ENCODE results near the gene PRDM2. TPM values are rescaled to one million over a fixed set of nuclear protein-coding genes. Genes with fewer than 3 reads are reported as not detected.

Gene PRDM2
- polyA plus RNA-seq, 1 donor (not counting 4 experiments of a cell fraction or from before 2014, with no cell fraction given), result 13.8 TPM

- Histone ChIP-seq H3K4me1 (ENCODE audit: control insufficient read depth, extremely low read depth, insufficient read depth, low read length) (peaks cover 17% of the 10 kb centered on the region), H3K79me2 (ENCODE audit: control insufficient read depth, insufficient read depth, low read length) (no peaks in the 10 kb centered on the region), H3K9me3 (ENCODE audit: control insufficient read depth, low read depth, low read length) (no peaks in the 10 kb centered on the region), H3K27me3 (ENCODE audit: control insufficient read depth, extremely low read depth, insufficient read depth, low read length) (no peaks in the 10 kb centered on the region), H2AFZ (ENCODE audit: control insufficient read depth, low read length) (no peak overlapping the region), H3K27ac (ENCODE audit: control insufficient read depth, insufficient read depth, low read length) (no peak overlapping the region), H4K20me1 (ENCODE audit: control insufficient read depth, extremely low read depth, insufficient read depth, low read length) (no peaks in the 10 kb centered on the region), H3K4me2 (ENCODE audit: control insufficient read depth, extremely low read depth, insufficient read depth, low read depth, low read length) (no peak overlapping the region), H3K36me3 (ENCODE audit: control insufficient read depth in 2 of 2, extremely low read depth in 1 of 2, insufficient read depth in 2 of 2, low read length in 2 of 2) (no peaks in the 10 kb centered on the region), H3K4me3 (ENCODE audit: control insufficient read depth in 2 of 3, extremely low read depth in 1 of 3, insufficient read depth in 2 of 3, low read depth in 1 of 3, low read length in 3 of 3) (no peak overlapping the region), H3K9ac (ENCODE audit: control insufficient read depth, extremely low read depth, insufficient read depth, low read length) (no peak overlapping the region), H3K9me1 (ENCODE audit: control insufficient read depth, extremely low read depth, insufficient read depth, low read length) (peaks cover under 1% of the 10 kb centered on the region)
- no peak for FAIRE-seq
- no peak for TF ChIP-seq CTCF (optimal IDR thresholded peaks at IDR 0.05 in 1 of 3, IDR thresholded peaks at IDR 0.05 in 1 of 3, conservative IDR thresholded peaks at IDR 0.05 in 1 of 3; ENCODE audit: extremely low read depth in 1 of 3, insufficient read depth in 2 of 3, low read length in 3 of 3)
- no peak for TF ChIP-seq EZH2 (IDR thresholded peaks at IDR 0.05; ENCODE audit: low read length)
- no peak for DNase-seq (ENCODE audit: low read depth, low spot score)
- dilution Hi-C loops (cut with MboI; ENCODE audit: extremely low pct_ligation_motif_present, low sequenced_read_pairs), result no loop called here
These were observed 105.4 kb downstream of the PRDM2 start for GRCh38 chr1:13805431-13805830.

- no peak overlapping the region for H3K4me3 ChIP-seq (ENCODE audit: control insufficient read depth in 2 of 3, extremely low read depth in 1 of 3, insufficient read depth in 2 of 3, low read depth in 1 of 3, low read length in 3 of 3)
- no peaks in the 10 kb centered on the region for H3K79me2 ChIP-seq (ENCODE audit: control insufficient read depth, insufficient read depth, low read length)
- no peaks in the 10 kb centered on the region for H4K20me1 ChIP-seq (ENCODE audit: control insufficient read depth, extremely low read depth, insufficient read depth, low read length)
- FAIRE-seq (no peak), DNase-seq (ENCODE audit: low read depth, low spot score) (no peak)
- no peak overlapping the region for H3K4me2 ChIP-seq (ENCODE audit: control insufficient read depth, extremely low read depth, insufficient read depth, low read depth, low read length)
- no peaks in the 10 kb centered on the region for H3K9me1 ChIP-seq (ENCODE audit: control insufficient read depth, extremely low read depth, insufficient read depth, low read length)
- H3K36me3 ChIP-seq (ENCODE audit: control insufficient read depth in 2 of 2, extremely low read depth in 1 of 2, insufficient read depth in 2 of 2, low read length in 2 of 2), result no peaks in the 10 kb centered on the region
- no peak for TF ChIP-seq CTCF (optimal IDR thresholded peaks at IDR 0.05 in 1 of 3, IDR thresholded peaks at IDR 0.05 in 1 of 3, conservative IDR thresholded peaks at IDR 0.05 in 1 of 3; ENCODE audit: extremely low read depth in 1 of 3, insufficient read depth in 2 of 3, low read length in 3 of 3)
- no peak for TF ChIP-seq EZH2 (IDR thresholded peaks at IDR 0.05; ENCODE audit: low read length)
- no peaks in the 10 kb centered on the region for H3K27me3 ChIP-seq (ENCODE audit: control insufficient read depth, extremely low read depth, insufficient read depth, low read length)
- peaks cover 10% of the 10 kb centered on the region for H3K4me1 ChIP-seq (ENCODE audit: control insufficient read depth, extremely low read depth, insufficient read depth, low read length)
- no peak overlapping the region for H3K9ac ChIP-seq (ENCODE audit: control insufficient read depth, extremely low read depth, insufficient read depth, low read length)
- H3K9me3 ChIP-seq (ENCODE audit: control insufficient read depth, low read depth, low read length), result no peaks in the 10 kb centered on the region
- no peak overlapping the region for H3K27ac ChIP-seq (ENCODE audit: control insufficient read depth, insufficient read depth, low read length)
- H2AFZ ChIP-seq (ENCODE audit: control insufficient read depth, low read length), result no peak overlapping the region
- dilution Hi-C loops (cut with MboI; ENCODE audit: extremely low pct_ligation_motif_present, low sequenced_read_pairs), result no loop called here
These were observed 106.1 kb downstream of the PRDM2 start for GRCh38 chr1:13806108-13806507.

All from keratinocyte (primary cell).